Esophagus muscularis mucosa (tissue), 4 donors: ENCODE results near the gene ANXA6. TPM values are rescaled to one million over a fixed set of nuclear protein-coding genes. Genes with fewer than 3 reads are reported as not detected.

ENCODE experiments used
- DNase-seq: peaks from one replicate; pipeline ENCODE4 v3.0.0-alpha.2; 2017; ENCODE audit errors: extremely low spot score
- H3K27ac ChIP-seq, 4 donors: fragments of 200-600 bp; sonication (generic); replicated peaks in 1 of 4; 1 replicate in 3 of 4; 2 replicates in 1 of 4; pipeline ENCODE4 v1.5.1; 2016 to 2019; ENCODE audit warnings: mild to moderate bottlenecking in 1 of 4
- H3K27me3 ChIP-seq, 4 donors: fragments of 200-600 bp; sonication (generic); one replicate each; pipeline versions ENCODE4 v1.5.1 to v1.6.0; 2016 to 2019
- H3K36me3 ChIP-seq, 4 donors: fragments of 200-600 bp; sonication (generic); one replicate each; pipeline ENCODE4 v1.5.1; 2016 to 2019
- H3K4me1 ChIP-seq, 4 donors: fragments of 200-600 bp; sonication (generic); one replicate each; pipeline ENCODE4 v1.5.1; 2016 to 2019
- H3K4me3 ChIP-seq, 4 donors: fragments of 200-600 bp; sonication (generic); 1 replicate in 2 of 4; 2 replicates in 2 of 4; pipeline ENCODE4 v1.5.1; 2016 to 2019; ENCODE audit warnings: mild to moderate bottlenecking in 4 of 4, moderate library complexity in 1 of 4
- H3K9me3 ChIP-seq, 4 donors: fragments of 200-600 bp; sonication (generic); 1 replicate in 3 of 4; 2 replicates in 1 of 4; pipeline ENCODE4 v1.5.1; 2016 to 2019
- EP300 ChIP-seq: sonication (generic); formaldehyde crosslinking; IDR thresholded peaks from one replicate; pipeline ENCODE4 v1.6.1; 2017; ENCODE audit warnings: antibody characterized with exemption
- POLR2A ChIP-seq: fragments of 450-650 bp; IDR thresholded peaks from one replicate; pipeline ENCODE4 v1.6.1; 2017; ENCODE audit warnings: antibody characterized with exemption, moderate library complexity, mild to moderate bottlenecking, low read depth
- POLR2AphosphoS5 ChIP-seq, 2 donors: sonication (generic); formaldehyde crosslinking; IDR thresholded peaks; one replicate each; pipeline ENCODE4 v1.6.1; 2017; ENCODE audit warnings: antibody characterized with exemption in 2 of 2
- WGBS: methylation state at CpG from one replicate; pipeline ENCODE4 v1.1.5; 2018; 5-methylcytosine and 5-hydroxymethylcytosine counted together
- intact Hi-C: fragments of 100-400 bp; cut with DNase I; formaldehyde crosslinking; loops from one replicate; pipeline ENCODE4 v1.15.1; 2023
- total RNA-seq, 4 donors: library from RNA; depleted of rRNA; stranded (reverse); fragments of >200 nt; gene quantifications; one replicate each; pipeline versions ENCODE4 v1.1.0 to v1.2.1, GENCODE V29; 2016
- TF ChIP-seq, protein P1 (sequence below), 3 experiments: fragments of 200-600 bp in 2 of 3; fragments of 450-650 bp in 1 of 3; sonication (generic) in 2 of 3; IDR thresholded peaks; one replicate each; pipeline ENCODE4 v1.5.1; 2017 to 2019; ENCODE audit warnings: antibody characterized with exemption in 3 of 3, mild to moderate bottlenecking in 2 of 3, moderate library complexity in 1 of 3

ANXA6 gene
- total RNA-seq, 4 donors from 2014 or later: 232 to 442 (median 374) TPM

DNA sequence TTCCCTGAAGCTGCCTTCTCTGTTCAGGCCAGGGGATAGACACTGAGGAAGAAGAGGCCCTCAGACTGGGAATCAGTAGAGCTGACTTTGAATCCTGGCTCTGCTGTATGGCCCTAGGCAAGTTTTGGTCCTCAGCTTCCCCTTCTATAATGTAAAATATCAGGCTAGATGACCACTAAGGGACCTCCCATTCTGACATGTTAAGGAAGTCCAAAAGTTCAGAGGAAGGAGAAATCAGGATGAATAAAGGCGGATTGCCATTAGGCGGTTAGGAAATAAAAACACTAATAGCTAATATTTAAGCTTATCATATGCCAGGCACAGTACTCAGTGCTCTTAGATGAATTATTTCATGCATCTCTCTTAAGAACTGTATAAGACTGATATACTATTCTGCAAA is 67.9 kb downstream of the ANXA6 start:
- Histone ChIP-seq H3K4me3 (no peak overlapping the region), H3K4me1 (peaks cover 47 to 51% (median 48%) of the 10 kb centered on the region in 4 donors), H3K27me3 (no peaks in the 10 kb centered on the region), H3K27ac (no peak overlapping the region), H3K36me3 (no peaks in the 10 kb centered on the region), H3K9me3 (no peaks in the 10 kb centered on the region)
- DNase-seq: no peak
- WGBS: 71% methylated on average over 2 of the region's 2 CpGs
- TF ChIP-seq POLR2A (no peak), EP300 (no peak), POLR2AphosphoS5 (IDR thresholded peaks at IDR 0.05) (no peak)
- TF ChIP-seq, protein P1, sequence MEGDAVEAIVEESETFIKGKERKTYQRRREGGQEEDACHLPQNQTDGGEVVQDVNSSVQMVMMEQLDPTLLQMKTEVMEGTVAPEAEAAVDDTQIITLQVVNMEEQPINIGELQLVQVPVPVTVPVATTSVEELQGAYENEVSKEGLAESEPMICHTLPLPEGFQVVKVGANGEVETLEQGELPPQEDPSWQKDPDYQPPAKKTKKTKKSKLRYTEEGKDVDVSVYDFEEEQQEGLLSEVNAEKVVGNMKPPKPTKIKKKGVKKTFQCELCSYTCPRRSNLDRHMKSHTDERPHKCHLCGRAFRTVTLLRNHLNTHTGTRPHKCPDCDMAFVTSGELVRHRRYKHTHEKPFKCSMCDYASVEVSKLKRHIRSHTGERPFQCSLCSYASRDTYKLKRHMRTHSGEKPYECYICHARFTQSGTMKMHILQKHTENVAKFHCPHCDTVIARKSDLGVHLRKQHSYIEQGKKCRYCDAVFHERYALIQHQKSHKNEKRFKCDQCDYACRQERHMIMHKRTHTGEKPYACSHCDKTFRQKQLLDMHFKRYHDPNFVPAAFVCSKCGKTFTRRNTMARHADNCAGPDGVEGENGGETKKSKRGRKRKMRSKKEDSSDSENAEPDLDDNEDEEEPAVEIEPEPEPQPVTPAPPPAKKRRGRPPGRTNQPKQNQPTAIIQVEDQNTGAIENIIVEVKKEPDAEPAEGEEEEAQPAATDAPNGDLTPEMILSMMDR (IDR thresholded peaks at IDR 0.05): no peak
- intact Hi-C loops: no loop called here

DNA sequence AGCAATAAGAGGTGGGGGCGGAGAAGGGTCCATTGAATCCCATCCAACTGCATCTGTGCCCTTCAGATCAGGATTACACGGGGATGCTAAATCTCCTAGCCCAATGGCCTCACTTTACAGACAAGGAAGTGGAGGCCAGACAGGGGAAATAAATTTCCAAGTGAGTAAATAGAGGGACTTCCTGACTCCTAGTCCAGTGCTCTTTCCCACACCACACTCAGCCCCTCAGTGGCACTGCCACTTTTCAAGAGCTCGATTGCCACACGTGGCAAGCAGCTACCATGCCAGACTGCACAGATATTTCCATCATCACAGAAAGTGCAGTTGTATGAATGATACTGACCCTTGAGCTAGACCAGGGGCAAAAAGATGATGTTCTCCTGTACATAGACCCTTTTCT is 68.6 kb downstream of the ANXA6 start:
- no peaks in the 10 kb centered on the region for H3K27me3 ChIP-seq
- peaks cover 40 to 44% (median 41%) of the 10 kb centered on the region in 4 donors for H3K4me1 ChIP-seq
- H3K27ac ChIP-seq: no peak overlapping the region
- H3K4me3 ChIP-seq: no peak overlapping the region
- no peak for DNase-seq
- TF ChIP-seq POLR2A (no peak), POLR2AphosphoS5 (IDR thresholded peaks at IDR 0.05) (no peak), EP300 (no peak)
- TF ChIP-seq, protein P1 (IDR thresholded peaks at IDR 0.05): no peak
- no peaks in the 10 kb centered on the region for H3K36me3 ChIP-seq
- no peaks in the 10 kb centered on the region for H3K9me3 ChIP-seq
- 83% methylated on average over 4 of the region's 4 CpGs for WGBS
- intact Hi-C loops: no loop called here

DNA sequence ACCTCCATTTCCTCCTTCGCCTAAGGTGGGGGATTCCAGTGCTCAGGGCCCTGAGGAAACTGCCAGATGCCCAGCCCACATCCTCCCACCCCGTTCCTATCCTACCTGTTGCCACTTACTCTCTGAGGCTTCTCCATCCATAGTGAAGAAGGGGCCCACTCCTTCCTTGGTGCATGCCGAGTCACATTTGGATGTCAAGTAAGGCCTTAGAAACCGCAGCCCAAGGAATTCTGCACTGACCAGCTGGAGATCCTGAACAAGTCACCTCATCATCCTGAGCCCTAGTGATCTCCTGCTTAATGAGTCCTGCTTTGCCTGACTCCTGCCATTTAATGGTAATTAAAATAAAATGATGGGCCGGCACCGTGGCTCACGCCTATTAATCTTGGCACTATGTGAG is 70.1 kb downstream of the ANXA6 start:
- WGBS: 98% methylated on average over 7 of the region's 7 CpGs
- DNase-seq: no peak

DNA sequence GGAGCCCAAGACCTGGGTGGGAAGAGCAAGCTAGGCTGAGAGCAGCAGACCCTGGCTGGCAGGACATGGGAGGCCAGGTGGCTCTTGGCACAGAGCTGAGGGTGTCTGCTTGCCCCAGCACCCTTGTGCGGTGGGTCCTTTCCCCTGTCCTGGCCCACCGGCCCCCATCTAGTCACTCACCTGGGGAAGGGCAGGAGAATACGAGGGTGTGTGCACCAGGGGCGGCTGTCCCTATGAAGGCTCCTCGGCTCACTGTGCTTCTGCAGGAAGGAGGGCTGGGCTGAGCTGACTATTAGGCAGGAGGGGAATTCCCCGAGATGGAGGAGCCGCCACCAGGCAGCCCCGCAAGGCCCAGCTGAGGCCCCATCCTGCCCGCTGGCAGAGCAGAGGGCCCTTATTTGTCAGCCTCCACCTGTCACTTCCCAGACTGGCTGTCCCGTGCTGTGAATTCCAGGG is 70.6 kb downstream of the ANXA6 start:
- H3K4me1 ChIP-seq: peaks cover 36 to 41% (median 37%) of the 10 kb centered on the region in 4 donors
- TF ChIP-seq, protein P1 (IDR thresholded peaks at IDR 0.05): no peak
- TF ChIP-seq EP300 (no peak), POLR2A (no peak), POLR2AphosphoS5 (IDR thresholded peaks at IDR 0.05) (no peak)

More for the DNA sequence above, 70.1 kb downstream of the ANXA6 start:
- Histone ChIP-seq H3K4me3 (no peak overlapping the region), H3K27ac (no peak overlapping the region), H3K9me3 (no peaks in the 10 kb centered on the region), H3K27me3 (no peaks in the 10 kb centered on the region), H3K36me3 (no peaks in the 10 kb centered on the region), H3K4me1 (peaks cover 31 to 36% (median 33%) of the 10 kb centered on the region in 4 donors)
- intact Hi-C loops: no loop called here
- TF ChIP-seq POLR2A: no peak
- TF ChIP-seq POLR2AphosphoS5 (IDR thresholded peaks at IDR 0.05): no peak
- TF ChIP-seq, protein P1 (IDR thresholded peaks at IDR 0.05): no peak
- TF ChIP-seq EP300: no peak

More for the DNA sequence above, 70.6 kb downstream of the ANXA6 start:
- H3K36me3 ChIP-seq: no peaks in the 10 kb centered on the region
- intact Hi-C loops: no loop called here
- H3K27ac ChIP-seq: no peak overlapping the region
- no peaks in the 10 kb centered on the region for H3K27me3 ChIP-seq
- 76% methylated on average over 5 of the region's 10 CpGs for WGBS
- no peak overlapping the region for H3K4me3 ChIP-seq
- H3K9me3 ChIP-seq: no peaks in the 10 kb centered on the region
- no peak for DNase-seq
